ENCODE results near the gene LAMB1.

The LAMB1 gene

GRCh38 chr7:107969856-107970255, 33.1 kb downstream of the LAMB1 start:
- H3K27me3 ChIP-seq (ENCODE audit: insufficient read depth, poor library complexity, severe bottlenecking), result no peaks in the 10 kb centered on the region
- H3K4me3 ChIP-seq (replicated peaks; ENCODE audit: insufficient read depth, low read length), result no peak overlapping the region
- no peak overlapping the region for H3K27ac ChIP-seq (replicated peaks)
- TF ChIP-seq, protein P1, sequence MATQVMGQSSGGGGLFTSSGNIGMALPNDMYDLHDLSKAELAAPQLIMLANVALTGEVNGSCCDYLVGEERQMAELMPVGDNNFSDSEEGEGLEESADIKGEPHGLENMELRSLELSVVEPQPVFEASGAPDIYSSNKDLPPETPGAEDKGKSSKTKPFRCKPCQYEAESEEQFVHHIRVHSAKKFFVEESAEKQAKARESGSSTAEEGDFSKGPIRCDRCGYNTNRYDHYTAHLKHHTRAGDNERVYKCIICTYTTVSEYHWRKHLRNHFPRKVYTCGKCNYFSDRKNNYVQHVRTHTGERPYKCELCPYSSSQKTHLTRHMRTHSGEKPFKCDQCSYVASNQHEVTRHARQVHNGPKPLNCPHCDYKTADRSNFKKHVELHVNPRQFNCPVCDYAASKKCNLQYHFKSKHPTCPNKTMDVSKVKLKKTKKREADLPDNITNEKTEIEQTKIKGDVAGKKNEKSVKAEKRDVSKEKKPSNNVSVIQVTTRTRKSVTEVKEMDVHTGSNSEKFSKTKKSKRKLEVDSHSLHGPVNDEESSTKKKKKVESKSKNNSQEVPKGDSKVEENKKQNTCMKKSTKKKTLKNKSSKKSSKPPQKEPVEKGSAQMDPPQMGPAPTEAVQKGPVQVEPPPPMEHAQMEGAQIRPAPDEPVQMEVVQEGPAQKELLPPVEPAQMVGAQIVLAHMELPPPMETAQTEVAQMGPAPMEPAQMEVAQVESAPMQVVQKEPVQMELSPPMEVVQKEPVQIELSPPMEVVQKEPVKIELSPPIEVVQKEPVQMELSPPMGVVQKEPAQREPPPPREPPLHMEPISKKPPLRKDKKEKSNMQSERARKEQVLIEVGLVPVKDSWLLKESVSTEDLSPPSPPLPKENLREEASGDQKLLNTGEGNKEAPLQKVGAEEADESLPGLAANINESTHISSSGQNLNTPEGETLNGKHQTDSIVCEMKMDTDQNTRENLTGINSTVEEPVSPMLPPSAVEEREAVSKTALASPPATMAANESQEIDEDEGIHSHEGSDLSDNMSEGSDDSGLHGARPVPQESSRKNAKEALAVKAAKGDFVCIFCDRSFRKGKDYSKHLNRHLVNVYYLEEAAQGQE (IDR thresholded peaks at IDR 0.05; ENCODE audit: insufficient replicate concordance, low read depth), result no peak
- TF ChIP-seq POLR2AphosphoS5 (IDR thresholded peaks at IDR 0.05; ENCODE audit: low read depth) (no peak), SPI1 (IDR thresholded peaks at IDR 0.05; ENCODE audit: borderline replicate concordance, low read depth) (no peak), CTCF (IDR thresholded peaks at IDR 0.05; ENCODE audit: insufficient read depth, low read length) (no peak), GABPA (IDR thresholded peaks at IDR 0.05; ENCODE audit: low read depth) (no peak)
- DNase-seq (ENCODE audit: low read depth in 1 of 2, low spot score in 1 of 2), result no peak

DNA sequence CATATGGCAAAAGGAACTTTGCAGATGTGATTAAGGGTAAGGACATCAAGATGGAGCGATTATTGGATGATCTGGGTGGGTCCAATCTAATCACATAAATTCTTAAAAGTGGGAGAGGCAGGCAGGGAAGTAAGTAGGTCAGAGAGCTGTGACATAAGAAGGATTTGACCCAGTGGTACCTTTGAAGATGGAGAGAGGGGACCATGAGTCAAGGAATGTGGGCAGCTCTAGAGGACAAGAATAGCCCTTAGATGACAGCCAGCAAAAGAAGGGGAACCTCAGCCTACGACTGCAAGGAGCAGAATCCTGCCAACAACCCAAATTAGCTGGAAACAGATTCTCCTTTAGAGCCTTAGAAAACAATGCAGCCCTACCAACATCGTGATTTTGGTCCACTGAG, 34.5 kb downstream of the LAMB1 start:
- no peak overlapping the region for H3K27ac ChIP-seq (replicated peaks)
- no peaks in the 10 kb centered on the region for H3K27me3 ChIP-seq (ENCODE audit: insufficient read depth, poor library complexity, severe bottlenecking)
- TF ChIP-seq POLR2AphosphoS5 (IDR thresholded peaks at IDR 0.05; ENCODE audit: low read depth) (no peak), SPI1 (IDR thresholded peaks at IDR 0.05; ENCODE audit: borderline replicate concordance, low read depth) (no peak), GABPA (IDR thresholded peaks at IDR 0.05; ENCODE audit: low read depth) (no peak), CTCF (IDR thresholded peaks at IDR 0.05; ENCODE audit: insufficient read depth, low read length) (no peak)
- TF ChIP-seq, protein P1 (IDR thresholded peaks at IDR 0.05; ENCODE audit: insufficient replicate concordance, low read depth), result no peak
- DNase-seq (ENCODE audit: low read depth in 1 of 2, low spot score in 1 of 2), result no peak
- no peak overlapping the region for H3K4me3 ChIP-seq (replicated peaks; ENCODE audit: insufficient read depth, low read length)

DNA sequence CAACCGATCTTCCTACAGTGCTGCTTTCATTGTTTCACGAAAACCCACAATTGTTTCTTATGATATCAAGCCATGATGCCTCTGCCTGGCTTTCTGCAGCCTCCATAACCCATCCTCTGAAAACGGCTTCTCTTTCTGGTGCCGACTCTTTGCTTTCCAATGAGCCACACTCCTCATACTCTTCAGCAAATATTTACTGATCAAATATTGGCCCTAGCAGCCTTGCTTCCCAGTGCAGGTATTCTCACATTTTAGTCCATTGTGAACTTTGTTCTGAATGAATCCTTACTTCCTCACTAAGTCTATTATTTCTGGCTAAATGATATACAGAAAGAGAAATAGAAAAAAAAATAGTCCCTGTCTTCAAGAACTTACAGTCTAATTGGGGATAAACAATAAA, 35.5 kb downstream of the LAMB1 start:
- Histone ChIP-seq H3K27me3 (ENCODE audit: insufficient read depth, poor library complexity, severe bottlenecking) (no peaks in the 10 kb centered on the region), H3K4me3 (replicated peaks; ENCODE audit: insufficient read depth, low read length) (no peak overlapping the region), H3K27ac (replicated peaks) (no peak overlapping the region)
- no peak for DNase-seq (ENCODE audit: low read depth in 1 of 2, low spot score in 1 of 2)
- TF ChIP-seq POLR2AphosphoS5 (IDR thresholded peaks at IDR 0.05; ENCODE audit: low read depth) (no peak), GABPA (IDR thresholded peaks at IDR 0.05; ENCODE audit: low read depth) (no peak)

DNA sequence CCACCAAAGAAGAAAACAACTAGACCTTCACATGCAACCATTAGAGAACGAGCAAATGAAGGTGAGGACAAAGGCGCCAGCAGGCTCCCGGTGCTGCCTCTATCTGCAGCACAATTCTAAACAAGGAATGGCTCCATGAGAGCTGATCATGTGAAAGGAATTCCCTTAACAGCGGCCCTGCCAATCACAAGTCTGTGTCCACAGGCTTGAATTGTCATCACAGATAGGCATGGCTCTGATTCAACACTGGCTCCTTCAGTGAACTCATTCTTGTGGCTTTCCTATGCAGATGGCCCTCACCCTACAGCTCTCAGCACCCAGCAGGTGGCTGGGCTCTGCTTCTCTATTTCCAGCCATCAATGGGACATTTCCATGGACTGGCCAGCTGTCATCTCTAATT, 36.2 kb downstream of the LAMB1 start:
- Histone ChIP-seq H3K27me3 (ENCODE audit: insufficient read depth, poor library complexity, severe bottlenecking) (peaks cover 2% of the 10 kb centered on the region), H3K27ac (replicated peaks) (no peak overlapping the region), H3K4me3 (replicated peaks; ENCODE audit: insufficient read depth, low read length) (no peak overlapping the region)
- no peak for DNase-seq (ENCODE audit: low read depth in 1 of 2, low spot score in 1 of 2)
- no peak for TF ChIP-seq GABPA (IDR thresholded peaks at IDR 0.05; ENCODE audit: low read depth)
- TF ChIP-seq CTCF (IDR thresholded peaks at IDR 0.05; ENCODE audit: insufficient read depth, low read length), result no peak
- TF ChIP-seq, protein P1 (IDR thresholded peaks at IDR 0.05; ENCODE audit: insufficient replicate concordance, low read depth), result no peak

Data from HL-60 (cell line).